ENCODE measurements around the gene NEO1.
"Not testable (repeated sequence)": the region's sequence is repeated elsewhere in the genome, so short reads cannot be mapped to it uniquely, and the experiment has no call there.

NEO1 gene

DNA sequence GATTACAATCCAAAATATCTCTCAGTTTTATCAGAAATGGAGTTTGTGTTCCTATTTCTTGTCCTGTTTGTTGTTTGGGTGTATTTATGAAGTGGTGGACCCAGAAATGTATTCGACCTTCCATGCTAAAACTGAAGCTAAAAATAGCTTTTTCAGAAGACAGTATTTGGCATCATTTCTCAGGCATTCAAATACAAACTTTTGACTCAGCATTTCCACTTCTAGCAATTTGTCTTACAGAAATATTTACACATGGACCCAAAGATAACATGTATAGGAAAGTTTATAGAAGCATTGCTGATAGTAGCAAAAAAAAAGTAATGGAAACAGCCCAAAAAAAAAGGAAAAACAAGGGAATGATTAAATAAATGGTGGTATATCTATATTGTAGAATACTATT lies 160.2 kb downstream of the NEO1 start:
- no peak for DNase-seq (ENCODE audit: low spot score)

DNA sequence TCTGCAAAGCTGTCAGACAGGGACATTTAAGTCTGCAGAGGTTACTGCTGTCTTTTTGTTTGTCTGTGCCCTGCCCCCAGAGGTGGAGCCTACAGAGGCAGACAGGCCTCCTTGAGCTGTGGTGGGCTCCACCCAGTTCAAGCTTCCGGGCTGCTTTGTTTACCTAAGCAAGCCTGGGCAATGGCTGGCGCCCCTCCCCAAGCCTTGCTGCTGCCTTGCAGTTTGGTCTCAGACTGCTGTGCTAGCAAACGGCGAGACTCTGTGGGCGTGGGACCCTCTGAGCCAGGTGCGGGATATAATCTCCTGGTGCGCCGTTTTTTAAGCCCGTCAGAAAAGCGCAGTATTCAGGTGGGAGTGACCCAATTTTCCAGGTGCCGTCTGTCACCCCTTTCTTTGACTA lies 169.2 kb downstream of the NEO1 start:
- not testable (repeated sequence) for DNase-seq (ENCODE audit: low spot score)

DNA sequence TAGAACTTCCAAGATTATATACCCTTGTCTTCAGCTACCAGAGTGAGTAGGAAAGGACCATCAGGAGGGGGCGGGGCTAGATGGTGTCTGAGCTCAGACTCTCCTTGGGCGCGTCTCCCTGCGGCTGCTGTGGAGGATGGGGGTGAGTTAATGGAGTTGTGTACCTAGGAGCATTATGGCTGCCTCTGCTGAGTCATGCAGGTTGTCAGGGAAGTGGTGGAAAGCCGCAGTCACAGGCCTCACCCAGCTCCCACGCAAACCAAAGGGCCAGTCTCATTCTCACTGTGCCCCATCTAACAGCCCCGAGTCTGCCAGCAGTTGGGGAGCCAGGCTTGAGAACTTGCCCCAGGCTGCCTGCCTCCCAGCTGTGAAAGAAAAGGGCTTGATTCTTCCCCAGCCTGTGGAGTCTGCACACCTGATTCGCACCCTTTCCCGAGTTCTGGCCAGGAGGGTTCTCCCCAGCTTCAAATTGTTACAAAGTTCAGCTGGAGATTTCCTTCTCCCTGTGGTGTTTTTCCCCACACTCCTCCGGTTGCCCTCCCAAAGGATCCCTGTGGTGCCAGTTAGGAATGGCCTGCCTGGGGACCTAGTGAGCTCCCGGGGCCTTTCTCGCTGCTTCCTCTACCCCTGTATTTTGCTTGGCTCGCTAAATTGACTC lies 173.2 kb downstream of the NEO1 start:
- no peak for DNase-seq (ENCODE audit: low spot score)

DNA sequence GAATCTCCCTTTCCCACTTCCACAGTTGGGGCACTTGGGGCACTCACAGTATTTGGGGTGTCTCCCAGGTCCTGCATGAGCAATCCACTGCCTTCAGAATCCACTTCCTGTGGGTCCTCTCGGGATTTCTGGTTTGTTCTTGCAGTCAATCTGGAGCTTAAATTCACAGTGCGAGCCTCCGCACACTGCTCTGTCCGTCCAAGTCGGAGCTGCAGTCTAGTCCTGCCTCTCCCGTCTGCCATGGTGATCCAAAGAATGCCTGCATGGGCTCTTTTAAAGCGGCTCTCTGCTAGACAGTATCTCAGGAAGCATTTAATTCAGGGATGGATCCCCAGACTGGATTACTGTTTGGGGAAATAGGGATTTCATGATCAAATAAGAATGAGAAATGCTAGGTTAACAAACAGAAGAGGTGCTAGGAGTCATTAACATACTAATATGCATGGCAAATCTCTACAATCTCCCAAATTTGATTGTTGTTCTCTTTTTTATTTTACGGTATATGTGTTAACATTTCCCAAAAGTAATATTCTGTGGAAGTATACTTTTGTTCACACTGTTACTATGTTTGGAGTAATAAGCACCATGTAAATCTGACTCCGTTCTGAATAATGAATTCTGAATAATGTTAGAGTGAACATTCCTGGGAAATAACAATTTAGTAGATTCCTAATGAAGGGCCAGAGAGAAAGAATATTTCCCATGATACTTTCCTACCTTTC lies 174.0 kb downstream of the NEO1 start:
- no peak for DNase-seq (ENCODE audit: low spot score)

DNA sequence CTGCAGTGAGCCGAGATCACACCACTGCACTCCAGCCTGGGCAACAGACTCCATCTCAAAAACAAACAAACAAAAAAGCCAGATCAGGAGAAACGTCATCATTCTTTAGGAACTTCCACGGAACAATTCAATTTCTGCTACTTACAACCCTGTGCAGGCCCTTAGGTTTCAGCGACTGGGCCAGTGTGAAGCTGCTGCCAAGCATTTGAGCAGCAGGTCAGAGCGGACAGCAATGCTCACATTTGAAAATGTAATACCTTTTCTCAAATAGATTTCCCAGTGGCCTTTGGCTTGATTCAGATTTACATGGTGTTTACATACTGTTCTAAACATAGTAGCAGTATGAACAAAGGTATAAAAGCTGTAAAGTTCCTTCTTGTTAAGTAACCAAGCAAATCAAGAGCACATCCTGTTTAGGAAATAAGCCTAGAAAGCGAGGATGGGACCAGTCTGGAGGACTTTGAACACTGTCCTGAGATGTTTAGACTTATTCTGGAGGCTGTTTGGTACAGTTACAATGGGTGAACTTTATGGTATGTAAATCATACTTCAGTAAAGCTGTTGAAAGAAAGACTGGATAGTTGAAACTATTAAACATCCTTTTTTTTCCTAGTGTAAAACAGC lies 175.3 kb downstream of the NEO1 start:
- no peak for DNase-seq (ENCODE audit: low spot score)

DNA sequence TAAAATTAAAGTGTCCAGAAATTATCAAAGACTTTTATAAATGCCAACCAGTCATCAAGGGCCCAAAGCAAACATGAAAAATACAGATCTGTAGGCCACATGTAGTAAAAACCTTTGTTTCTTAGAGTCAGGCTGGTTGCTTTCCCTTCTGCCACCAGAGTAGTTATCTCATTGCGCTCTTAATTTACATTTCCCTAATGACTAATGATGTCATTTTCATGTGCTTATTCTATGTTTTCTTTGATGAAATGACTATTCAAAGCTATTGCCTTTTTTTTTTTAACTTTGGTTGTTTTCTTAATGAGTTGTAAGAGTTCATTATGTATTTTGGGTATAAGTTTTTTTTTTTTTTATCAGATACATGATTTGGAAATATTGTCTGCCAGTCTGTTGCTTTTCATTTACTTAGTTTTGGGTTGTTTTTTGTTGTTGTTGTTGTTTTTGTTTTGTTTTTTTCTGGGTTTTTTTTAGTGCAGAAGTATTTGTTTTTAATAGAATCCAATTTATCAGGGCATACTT lies 175.9 kb downstream of the NEO1 start:
- no peak for DNase-seq (ENCODE audit: low spot score)

DNA sequence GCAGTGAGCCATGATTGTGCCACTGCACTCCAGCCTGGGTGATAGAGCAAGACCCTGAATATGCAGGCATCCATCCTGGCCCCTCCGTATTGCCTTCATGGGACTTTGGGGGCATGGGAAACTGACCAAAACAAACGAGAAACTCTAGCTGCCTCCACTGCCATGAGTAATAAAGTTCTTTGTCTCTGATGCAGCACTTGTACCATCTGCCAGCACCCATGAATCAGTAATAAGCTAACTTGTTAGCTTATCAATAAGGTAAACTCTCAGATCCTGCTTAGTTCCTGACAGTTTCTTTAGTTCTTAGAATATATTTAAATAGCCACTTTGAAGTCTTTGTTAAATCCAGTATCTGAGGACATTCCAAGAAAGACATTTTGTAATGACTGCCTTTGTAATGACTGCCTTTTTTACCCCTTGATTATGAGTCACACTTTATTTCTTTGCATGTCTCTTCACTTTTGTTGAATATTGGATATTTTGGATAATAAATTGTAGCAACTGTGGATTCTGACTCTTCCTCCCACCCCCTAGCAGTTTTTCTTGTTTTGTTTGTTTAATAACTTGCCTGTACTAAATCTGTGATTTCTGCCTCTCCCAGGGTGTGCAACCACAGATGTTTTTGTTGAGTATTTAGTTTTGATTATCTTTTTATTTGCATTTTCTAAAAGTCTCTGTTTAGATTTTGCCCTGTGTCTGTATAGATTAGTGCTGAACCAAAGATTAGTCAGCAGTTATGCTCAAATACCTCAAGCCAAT lies 179.6 kb downstream of the NEO1 start:
- DNase-seq (ENCODE audit: low spot score) = no peak

DNA sequence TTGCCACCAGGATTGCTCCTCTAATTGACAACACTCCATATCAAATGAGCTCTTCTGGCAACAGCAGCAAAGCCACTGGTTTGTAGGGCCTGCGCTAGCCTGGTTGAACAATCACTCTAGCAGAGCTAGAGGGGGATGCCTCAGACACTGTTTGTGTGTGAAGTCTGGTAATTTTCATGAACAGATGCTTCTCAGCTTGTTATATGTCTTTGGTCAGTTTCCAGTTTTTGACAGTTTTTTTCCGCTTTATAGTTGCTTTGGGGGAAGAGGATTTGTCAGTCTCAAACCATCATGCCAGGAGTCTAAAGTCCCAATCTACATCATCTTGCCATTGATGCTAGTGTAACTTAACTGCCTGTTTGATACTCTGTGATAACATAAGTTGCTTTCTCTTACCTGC lies 180.5 kb downstream of the NEO1 start:
- no peak for DNase-seq (ENCODE audit: low spot score)

DNA sequence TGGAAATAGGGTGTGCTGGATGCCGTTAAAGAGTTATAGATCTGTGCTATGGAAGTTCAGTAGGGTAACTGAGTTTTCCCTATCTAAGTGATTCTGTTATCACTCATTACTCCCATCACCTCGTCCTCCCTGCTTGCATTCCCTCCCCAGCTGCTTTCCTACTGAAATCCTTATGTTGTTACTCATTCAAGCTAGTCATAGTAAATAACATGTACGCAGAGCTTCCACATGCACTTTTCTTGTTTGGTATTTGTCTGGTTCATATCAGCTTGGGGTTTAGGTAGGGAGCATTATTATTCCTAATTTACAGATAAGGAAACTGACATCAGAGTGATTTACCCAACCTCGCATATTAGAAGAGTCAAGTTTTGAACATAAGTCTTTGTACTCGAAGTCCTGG lies 181.4 kb downstream of the NEO1 start:
- no peak for DNase-seq (ENCODE audit: low spot score)

DNA sequence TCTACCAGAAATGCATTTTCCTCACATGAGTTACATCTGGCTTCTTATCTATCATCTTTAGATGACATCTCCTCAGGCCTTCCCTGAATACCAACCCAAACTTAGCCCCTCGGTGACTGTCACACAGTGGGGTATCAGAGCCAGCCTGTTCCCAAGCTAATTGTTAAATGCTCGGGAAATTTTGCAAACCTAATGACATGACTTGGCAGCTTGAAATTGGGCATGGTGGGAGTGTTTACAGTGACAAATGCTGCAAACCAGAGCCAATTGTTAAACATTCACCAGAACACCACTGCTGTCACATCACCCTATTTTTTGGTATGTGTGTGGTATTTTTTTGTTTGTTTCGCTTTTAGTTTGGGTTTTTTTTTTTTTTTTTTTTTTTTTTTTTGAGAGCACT lies 185.6 kb downstream of the NEO1 start:
- no peak for DNase-seq (ENCODE audit: low spot score)

DNA sequence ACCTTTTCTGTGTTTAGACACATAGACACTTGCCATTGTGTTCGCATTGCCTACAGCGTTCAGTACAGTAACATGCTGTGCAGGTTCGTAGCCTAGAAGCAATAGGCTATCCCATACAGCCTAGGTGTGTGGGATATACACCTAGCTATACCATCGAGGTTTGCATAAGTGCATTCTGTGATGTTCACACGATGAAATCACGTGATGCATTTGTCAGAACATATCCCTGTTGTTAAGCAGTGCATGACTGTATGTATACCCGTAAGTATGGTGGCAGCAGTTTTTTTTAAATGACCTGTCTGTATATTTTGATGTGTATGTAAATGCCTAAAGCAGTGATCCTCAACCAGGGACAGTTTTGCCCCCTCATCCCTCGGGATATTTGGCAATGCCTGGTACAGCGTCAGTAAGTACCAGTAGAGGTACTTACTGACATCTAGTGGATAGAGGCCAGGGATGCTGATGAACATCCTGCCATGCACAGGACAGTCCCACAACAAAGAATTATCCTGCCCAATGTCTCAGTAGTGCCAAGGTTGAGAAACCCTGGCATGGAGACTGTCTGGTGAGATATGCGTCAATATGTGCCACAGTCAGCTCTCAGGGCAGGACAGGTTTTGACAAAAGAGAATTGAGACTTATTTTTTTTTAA lies 187.4 kb downstream of the NEO1 start:
- no peak for DNase-seq (ENCODE audit: low spot score)

DNA sequence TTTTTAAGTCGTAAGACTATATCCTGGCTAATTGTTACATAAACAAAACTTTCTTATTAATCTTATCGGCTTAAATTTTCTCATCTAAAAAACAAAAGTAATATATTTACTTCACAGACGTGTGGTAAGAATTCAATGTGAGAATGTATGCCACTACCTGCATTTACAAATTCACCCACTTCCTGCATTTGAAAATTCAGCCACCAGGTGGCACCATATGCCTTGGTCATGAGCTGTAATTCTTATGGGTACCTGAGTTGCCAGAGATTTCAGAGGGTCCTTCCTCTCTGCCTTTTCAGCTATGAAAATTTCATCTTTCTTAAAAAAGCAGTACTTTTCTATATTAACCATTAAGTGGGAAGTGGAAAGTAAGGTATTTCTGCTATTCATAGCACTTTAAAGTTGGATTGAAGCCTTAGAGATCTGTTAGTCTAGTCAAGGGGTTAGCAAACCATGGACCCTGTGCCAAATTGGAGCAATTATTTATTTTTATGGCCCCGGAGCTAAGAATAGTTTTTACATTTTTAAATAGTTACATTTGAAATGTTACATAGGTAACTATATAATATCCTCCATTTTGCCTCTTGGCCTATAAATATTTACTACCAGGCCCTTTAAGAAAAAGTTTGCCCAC lies 188.7 kb downstream of the NEO1 start:
- DNase-seq (ENCODE audit: low spot score) = peak; percentile 70

DNA sequence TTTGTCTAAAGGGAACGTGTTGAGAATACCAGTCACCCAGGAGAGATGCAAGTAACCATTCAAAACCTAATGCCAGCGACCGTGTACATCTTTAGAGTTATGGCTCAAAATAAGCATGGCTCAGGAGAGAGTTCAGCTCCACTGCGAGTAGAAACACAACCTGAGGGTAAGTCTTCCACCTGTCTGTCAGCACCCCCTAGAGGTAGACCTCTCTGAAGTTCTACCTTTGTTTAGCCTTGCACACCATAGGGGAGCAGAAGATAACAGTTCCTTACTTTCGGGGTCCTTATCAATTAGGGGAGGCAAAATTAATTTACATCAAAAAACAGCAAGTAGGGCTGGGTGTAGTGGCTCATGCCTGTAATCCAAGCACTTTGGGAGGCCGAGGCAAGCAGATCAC lies 192.1 kb downstream of the NEO1 start:
- DNase-seq (ENCODE audit: low spot score) = peak; percentile 32

DNA sequence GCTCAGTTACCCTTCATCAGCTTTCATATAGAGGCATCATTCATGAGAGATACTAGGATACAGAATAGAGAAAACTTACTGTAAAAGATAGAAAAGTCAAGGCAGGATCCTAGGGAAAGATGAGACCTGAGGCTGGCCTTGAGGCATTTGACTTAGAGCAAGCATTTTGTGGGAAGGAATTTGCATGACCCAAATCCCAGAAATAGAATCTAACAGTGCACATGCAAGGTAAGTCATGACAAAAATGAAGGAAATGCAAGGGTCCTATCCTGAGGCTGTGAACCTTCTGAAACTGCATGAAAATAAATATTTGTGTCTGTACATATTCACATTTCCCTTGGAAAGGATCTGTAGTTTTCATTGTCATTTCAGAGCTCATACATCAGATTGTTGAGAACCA lies 194.2 kb downstream of the NEO1 start:
- no peak for DNase-seq (ENCODE audit: low spot score)

DNA sequence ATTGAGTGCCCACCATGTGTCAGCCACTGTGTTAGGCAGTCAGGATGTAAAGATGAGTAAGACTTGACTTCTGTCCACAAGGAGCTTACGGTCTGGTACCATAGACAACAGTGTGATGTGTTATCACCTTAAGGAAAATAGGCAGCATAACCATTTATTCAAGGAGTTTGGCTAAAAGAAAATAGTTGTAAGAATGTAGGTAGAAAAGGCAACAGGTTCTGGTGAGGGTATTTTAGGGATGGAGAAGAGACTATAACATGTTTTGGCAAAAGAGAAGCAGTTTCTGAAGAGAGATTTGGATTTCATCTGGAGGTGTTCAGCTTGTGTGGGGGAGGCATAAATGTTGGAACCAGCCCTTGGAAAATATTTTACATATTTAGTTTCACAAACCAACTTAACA lies 194.6 kb downstream of the NEO1 start:
- DNase-seq (ENCODE audit: low spot score) = no peak

DNA sequence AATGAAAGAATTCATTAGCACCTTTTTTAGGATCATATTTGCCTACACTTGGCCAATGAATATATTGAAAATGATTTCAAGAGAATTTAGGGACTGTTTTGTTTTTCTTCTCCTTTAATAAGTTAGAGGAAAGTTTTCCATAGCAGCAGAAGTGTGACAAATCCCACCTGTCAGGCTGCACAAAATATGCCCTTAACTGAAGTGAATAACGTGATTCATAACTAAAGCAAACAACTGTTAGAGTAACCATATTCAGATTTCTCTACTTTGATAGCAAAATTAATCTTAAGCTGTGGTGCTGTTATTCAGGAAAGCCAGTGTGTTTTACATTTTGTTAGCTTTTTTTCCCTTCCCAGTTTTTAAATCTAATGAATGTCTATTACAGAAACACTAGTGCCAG lies 195.1 kb downstream of the NEO1 start:
- DNase-seq (ENCODE audit: low spot score) = no peak

DNA sequence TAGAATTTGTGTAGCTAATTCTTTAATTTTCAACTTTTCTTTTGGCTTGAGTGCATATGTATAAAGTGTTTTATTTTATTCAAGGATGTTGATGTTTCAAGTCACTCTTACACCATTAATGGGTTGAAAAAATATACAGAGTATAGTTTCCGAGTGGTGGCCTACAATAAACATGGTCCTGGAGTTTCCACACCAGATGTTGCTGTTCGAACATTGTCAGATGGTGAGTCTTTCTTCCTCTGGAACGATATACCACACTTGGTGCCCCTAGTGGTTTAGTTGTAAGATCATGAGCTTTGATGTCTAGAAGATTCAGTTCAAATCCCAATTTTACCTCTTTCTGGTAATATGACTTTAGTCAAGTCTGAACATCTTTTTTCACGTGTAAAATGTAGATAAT lies 197.2 kb downstream of the NEO1 start:
- no peak for DNase-seq (ENCODE audit: low spot score)

DNA sequence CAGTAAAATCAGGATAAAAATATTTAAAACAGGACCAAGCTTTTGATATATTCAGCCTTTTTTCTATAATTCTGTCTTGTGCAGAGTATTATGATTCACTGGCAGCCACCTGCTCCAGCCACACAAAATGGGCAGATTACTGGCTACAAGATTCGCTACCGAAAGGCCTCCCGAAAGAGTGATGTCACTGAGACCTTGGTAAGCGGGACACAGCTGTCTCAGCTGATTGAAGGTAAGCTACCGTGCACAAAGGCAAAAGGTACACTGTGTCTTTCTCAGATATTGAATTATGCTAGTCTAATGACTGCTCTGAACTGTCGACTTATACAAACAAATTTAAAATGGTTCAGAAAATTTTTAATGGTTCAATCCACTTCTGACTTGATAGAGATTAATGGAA lies 202.3 kb downstream of the NEO1 start:
- no peak for DNase-seq (ENCODE audit: low spot score)

DNA sequence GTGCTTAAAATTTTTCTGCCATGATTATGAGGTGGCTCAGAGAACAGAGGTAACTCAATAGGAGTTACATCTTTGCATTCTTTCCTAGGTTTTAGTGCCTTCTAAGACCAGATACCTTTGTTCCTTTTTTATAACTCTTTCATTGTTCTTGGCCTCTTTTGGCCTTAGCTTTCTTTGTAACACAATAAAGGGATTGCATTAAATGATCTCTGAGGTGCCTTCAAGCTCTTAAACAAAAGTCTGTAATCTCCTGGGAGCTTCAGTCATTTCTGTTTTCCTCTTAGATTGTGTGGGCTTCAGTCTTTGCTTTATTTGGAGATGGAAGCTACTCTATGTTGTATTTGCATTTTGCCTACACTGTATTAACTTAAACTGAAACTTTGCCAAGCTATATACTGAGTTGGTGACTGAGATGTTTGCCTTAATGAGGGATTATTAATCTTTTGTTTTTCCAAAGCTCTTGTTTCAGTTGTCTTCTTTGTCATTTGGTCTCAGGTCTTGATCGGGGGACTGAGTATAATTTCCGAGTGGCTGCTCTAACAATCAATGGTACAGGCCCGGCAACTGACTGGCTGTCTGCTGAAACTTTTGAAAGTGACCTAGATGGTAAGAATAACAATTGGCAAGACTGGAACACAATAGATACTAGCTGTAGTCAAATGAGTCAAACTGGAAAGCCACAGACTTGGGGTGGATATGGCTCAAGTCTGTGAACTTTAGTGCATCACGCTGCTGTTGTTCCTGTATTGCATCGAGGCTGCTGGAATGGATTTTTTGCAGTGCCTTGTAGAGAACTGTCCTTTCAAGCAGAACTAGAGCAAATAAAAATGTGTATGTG lies 206.2 kb downstream of the NEO1 start:
- DNase-seq (ENCODE audit: low spot score) = no peak

DNA sequence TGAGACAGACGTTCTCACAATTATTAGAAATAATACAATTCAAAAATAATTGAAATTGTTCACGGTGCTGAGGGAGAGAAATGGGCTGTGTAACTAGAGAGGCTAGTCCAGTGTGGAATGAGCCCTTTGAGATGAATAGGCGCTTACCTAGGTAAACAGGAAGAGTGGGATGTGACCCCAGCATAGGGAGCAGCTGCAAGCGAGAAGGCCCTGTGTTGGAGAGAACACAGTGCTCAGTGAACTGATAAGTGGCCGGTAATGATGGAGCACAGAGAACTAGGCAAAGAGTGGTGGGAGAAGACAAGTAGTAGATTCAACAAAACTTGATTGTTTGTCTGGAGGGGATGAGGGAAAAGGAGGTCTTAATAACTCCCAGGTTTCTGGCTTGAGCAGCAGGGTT lies 212.6 kb downstream of the NEO1 start:
- no peak for DNase-seq (ENCODE audit: low spot score)
